GM19467 (cell line): ENCODE measurements around the gene PLXNB2.

Experiments used
- ATAC-seq: cut with Tn5 transposase; IDR thresholded peaks from one replicate; pipeline ENCODE4 v1.9.1; 2021; ENCODE audit warnings: mild to moderate bottlenecking, moderate library complexity; ENCODE audit not compliant: unreplicated experiment

The PLXNB2 gene

DNA sequence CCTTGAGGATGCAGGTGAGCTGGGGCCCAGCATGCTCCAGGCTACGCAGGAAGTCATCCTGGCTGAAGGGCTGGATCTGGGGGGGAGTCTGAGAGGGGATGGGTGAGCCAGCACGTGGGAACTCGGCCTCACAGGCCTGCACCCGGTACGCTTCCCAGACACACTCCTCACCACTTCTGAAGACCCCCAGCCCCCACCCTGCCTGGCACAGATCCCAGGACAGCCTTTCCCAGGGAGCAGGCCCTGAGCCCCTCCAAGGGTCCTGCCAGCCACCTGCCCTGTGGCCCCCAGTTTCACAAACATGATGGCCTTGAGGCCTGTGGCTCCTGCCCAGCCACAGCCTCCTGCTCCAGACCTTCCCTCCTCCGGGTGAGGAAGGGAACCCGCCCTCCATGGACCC, 5.6 kb upstream of the PLXNB2 start:
- no peak for ATAC-seq

DNA sequence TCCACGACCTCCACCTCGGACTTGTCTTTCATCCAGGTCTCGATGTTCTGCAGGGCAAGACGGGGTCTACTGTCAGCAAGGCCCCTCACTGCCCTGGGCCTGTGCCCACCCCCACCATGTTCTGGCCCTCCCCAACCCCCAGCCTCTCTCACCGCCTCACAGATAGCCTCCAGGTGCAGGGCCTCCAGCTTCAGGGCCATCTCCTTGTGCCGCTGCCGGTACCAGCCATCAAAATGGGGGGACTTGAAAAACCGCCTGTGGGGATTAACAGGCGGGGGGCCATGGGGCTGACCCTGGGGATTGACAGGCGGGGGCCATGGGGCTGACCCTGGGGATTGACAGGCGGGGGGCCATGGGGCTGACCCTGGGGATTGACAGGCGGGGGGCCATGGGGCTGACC, 4.9 kb upstream of the PLXNB2 start:
- ATAC-seq = no peak

DNA sequence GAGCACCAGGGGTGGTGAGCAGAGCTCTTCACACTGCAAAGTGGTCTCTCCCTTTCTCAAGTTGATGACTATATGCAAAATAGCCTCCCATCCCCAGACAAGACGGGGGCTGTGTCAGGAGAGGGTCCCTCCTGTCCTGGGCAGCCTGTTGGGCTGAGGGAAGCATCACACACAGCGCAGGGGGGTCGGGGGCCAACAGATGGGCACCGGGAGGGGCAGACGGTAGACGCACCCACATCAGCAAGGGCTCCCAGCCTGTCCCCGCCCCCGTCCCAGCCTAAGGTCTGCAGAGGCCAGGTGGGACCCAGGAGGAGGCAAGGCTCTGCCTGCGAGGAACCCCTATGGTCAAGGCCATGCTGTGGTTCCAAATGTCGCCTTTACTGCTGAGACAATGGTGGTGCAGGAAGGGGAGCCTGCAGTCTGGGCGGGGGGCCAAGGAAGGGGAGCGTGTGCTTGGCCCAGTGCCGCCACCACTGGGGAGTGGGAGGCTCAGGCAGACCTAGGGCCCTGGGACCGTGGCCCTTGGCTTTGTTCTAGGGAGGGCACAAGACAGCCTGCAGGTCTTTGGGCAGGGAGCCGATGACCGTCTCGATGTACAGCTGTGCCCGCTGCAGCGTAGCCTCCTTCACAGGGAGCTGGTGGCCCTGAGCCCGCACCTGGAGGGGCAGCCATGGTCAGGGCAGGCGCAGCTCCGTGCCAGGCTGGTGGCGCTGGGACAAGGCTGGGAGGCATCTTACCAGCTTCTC, 4.3 kb upstream of the PLXNB2 start:
- ATAC-seq = no peak

DNA sequence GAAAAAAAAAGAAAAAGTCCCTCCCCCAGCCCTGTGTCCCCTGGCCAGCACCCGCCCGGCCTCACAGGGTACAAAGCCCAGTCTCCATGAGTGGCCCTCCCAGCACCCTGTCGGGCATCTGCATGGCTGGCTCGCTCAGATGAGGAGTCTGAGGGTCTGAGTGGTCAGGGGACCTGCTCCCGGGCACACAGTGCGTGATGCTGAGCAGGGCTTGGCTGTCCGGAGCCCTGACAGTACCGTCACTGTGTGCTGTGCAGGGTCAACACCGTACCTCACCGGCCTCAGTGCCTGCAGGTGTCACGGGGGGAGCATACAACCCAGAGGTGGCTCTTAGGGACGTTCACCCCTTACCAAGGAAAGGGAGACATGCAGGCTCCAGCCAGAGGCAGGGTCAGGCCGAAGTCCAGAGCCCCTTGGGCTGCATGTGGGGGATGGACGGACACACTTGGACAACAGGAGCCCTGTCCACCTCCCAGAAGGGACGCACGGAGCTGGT, 3.6 kb upstream of the PLXNB2 start:
- ATAC-seq = no peak

DNA sequence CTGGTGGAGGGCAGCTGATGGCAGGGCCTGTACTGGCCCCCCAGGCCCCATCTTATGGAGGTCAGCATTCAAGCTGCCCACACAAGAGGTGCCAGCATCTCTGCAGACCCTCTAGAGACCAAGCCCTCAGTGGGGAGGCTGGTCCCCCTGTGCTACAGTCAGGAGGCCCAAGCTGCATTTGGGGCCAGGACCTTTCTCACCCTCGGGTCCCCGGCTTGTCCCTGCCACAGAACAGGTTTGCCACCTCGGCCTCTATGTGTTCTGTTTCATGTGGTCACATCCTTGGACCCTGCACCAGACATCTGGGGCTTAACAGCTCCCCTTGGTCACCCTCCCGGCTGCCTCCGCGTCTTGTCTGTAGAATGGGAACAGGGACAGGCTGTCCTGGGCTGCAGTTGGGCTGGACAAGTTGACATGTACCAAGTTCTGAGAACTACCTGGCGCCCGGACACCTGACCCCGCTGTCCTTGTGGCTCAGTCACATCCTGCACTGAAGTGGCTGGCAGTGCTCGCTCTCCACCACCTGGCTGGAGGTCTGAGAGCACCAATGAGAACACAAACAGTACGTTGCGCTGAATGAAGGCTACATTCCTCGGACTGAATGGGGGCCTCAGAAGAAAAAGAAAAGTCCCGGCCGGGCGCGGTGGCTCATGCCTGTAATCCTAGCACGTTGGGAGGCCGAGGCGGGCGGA, 2.7 kb upstream of the PLXNB2 start:
- ATAC-seq = no peak

DNA sequence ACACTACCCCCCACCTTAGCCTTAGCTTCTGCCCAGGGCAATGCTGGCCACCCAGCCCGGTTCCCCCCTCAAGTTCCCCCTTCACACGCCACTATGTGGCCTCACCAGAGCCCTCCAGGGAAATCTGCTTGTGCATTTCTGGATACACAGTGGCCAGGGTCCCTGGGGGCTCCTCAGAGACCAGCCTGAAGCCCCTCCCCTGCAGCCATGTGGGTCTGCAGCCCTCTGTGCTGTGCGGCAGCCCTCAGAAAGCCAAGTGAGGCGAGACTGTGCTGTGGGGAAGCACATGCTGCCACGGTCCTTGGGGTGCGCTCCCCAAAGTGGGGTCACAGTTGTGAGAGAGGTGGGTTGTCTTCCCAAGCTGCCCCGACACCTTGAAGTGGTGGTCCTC, 2.1 kb upstream of the PLXNB2 start:
- ATAC-seq = no peak

DNA sequence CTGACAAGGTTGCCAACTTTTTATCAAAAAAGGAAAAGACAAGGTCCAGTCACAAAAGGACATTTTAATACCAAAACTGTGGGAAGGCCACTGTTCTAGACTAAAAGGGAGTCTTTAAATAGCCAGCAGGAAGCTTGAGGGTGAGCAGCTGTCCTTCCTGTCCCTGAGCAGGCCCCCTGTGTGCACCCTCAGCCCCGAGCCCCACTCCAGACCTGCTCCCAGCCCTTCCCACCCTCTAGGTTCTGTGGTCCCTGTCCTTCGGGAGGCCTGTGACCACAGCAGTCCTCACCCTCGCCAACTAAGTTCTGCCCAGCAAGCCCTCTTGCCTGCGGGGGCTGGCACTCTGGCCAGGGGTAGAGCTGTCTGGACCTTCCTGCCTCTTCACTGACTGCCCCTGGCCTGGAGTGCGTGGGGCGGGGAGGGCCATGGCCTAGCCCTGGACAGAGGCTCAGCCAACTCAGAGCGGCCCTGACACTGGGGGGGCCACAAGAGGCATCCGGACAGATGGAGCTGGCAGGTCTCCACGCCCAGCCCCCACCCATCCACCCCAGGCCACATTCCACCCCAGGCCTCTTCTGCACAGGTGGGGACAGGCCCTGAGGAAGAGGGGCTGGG, 1.6 kb upstream of the PLXNB2 start:
- ATAC-seq = no peak

DNA sequence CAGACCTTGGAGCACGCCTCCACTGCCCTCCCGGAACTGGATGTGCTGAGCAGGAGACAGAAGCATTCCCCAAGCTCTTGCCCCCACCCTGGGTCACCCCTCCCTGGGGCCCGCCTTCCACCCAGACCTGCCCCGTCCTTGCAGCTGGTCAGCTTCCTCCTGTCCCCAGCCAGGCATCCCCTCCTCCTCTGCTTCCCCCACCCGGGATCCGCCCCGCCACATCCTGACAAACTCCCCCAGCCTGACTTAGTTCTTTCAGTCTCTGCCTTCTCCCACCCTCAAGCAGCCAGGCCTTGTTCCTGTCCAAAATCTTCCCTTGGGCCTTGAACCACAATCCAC, 1.1 kb upstream of the PLXNB2 start:
- no peak for ATAC-seq

DNA sequence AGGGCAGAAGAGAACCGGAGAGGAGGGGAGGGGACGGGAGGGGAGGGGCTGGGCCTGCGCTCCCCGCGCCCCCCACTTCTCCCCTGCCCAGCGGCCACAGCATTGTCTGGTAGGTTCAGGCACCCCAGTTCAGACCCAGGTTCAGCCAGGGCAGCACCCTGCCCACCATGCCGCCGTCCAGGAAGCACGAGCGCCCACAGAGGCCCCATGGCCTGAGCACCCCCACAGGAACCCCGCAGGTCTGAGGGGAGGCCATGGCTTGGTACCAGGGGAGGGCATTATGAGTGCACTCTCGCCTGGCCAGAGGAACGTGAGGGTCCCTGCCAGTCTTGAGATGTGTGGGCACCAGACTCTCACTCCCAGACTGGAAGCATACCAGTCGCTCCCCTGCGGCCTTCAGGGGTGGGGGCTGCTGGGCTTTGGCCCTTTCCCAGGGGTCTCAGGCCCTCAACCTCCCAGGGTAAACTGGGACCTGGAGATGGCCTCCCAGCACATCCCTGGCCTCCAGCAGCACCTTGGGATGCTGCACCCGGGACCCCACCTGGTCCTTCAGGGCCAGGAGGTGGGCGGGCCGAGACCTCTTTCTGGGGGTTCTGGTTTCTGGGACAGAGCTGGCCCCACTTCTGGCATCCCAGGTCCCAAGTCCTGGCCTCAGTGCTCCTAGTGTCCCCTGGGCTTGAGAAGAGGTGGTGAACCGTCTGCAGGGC, 597 bp upstream of the PLXNB2 start:
- ATAC-seq = no peak

DNA sequence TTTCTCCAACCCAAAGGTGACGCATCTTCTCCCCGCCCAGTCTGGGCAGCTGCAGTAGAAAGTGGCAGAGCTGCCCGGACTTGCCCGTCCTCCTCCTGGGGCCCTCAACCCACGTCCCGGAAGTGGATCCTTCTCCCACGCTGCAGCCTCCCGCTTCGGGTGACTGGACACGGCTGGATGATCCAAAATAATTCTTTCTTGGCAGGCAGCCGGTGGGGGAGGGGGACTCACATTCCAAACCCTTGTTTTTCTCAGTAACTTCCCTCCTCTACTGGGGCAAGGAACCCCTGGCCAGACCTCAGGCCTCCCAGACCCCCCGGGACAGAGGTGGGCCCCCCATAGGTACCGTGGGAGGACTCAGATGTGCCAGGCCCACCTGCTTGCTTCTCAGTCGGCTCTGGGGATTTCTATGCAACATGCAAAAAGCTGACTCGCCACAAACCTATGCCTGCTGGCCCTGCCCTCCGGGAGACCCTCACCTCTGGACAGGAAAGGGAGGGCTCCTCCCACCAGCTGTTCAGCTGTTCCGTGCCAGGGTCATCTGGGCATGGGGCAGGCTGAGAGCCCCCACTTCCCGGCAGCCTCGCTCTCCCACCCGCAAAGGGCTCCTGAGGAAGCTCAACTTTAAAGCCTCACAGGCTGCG, 1.4 kb downstream of the PLXNB2 start:
- no peak for ATAC-seq

DNA sequence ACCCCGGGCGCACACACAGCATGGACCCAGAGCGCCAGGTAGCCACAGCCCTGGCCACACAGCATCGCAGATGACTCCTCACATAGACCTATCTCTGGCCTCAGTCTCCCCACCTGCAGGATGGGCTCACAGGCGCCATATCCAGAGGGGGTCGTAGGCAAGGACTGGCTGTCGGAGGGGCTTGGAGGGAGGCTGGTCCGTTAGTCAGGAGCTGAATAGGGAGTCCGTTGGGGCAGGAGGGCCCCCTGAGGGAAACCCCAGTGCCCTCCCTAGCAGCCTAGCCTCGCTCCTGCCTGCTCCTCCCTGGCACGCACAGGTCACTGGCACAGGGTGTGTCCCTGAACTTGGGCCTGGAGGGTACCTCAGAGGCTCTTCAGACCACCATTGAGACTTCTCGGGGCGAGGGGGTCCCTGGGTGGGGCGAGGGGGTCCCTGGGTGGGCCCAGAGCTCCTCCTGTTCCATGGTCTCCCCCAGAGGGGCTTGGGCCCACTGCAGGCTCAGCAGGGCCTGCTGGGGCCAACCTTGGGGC, 2.0 kb downstream of the PLXNB2 start:
- no peak for ATAC-seq

DNA sequence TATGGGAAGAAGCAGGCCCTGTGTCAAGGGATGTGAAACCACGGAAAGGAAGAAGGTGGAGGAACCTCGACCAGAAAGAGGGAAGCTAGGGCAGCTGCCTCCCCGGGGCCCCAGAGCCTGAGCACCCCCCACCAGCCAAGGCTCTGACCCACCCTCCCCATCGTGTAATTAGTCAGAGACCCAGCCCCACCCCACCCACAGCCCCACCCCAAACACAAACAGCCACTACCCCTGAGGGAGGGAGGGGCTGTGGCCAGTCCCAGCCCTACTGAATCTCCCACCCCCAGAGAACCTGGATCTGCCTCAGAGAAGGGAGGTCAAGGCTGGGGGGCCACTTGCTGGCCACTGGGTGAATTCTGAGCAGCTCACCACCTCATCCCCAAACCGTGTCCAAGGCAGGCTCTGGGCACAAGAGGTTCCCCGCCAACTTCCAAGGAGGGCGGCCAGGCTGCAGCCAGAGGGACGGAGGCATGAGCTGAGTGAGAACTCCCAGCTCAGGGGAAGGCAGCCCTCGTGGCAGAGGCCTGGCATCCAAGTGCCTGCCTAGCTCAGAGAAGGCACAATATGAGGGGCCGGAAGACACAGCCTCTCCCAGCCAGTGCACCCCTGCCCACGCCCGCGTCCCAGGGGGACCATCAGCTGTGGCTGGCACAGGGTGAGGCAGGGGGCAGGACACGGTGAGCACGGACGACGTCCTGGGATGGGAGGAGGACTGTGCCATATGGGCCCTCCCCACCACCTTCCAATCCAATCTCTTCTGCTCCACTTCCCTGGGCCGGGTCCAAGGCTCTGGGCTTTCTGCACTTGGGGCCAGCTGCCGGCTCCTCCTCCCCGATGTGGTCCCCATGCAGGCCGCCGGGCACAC, 2.7 kb downstream of the PLXNB2 start:
- ATAC-seq = no peak

DNA sequence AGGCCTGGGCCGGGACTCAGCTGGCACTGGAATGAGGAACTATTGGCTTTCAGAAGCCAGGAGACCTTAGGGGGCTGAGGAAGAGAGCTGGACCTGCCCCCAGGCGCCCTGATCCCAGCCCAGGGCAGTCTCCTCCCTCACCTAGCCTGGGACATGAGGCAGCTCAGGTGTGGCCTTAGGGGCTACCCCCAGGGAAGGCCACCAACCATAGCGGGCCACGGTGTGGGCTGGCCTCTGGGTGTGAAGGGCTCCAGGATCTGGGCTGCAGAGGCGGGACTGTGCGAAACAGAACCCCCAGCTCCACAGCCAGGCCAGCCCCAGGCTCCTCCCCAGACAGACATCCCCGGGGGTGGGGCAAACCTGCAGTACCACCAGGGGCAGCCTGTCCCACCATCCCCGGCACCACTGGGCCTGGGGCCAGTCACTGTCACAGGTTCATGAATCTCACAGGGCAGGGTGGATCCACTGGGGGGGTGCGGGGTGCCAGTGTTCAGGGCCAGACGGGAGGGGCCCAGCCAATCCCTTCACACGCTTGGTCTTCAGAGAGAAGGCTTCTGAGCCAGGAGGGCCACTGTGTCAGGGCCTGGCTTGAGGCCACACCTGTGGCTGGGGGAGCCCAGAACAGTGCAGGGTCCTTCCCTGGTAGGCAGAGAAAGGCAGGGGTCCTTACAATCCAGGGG, 3.5 kb downstream of the PLXNB2 start:
- no peak for ATAC-seq

DNA sequence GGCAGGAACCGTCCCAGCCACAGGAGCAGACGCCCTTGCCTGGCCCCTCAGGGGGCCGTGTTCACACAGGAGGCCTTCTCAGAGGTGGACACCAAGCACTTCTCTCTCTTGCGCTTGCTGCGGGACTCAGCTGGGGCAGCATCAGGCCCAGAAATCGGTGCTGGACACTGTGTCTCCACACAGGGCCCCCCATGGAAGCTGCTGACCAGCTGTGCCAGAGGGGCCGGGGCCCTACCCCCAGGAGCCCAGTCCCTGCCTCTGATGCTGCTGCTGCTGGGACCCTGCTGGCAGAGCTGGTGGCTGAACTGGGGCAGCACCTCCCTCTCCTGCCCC, 4.0 kb downstream of the PLXNB2 start:
- ATAC-seq = no peak

DNA sequence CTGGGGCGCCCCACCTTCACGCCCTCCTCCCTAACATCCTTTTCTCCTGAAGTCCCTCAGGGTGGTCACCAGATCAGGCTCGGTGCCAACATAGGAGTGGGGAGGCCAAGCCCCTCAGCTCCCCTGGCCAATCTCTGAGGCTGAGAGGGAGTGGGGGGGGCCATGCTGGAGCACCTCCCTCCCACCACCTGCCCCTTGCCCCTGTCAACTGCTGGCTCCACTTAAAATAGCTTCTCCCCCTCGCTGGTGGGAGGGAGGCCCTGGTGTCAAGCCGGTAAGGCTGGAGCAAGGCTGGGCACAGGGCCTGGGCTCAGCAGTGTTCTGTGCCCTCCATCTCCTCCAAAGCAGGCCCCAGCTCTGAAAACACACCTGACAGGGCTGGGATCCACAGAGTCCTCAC, 4.9 kb downstream of the PLXNB2 start:
- ATAC-seq = no peak

DNA sequence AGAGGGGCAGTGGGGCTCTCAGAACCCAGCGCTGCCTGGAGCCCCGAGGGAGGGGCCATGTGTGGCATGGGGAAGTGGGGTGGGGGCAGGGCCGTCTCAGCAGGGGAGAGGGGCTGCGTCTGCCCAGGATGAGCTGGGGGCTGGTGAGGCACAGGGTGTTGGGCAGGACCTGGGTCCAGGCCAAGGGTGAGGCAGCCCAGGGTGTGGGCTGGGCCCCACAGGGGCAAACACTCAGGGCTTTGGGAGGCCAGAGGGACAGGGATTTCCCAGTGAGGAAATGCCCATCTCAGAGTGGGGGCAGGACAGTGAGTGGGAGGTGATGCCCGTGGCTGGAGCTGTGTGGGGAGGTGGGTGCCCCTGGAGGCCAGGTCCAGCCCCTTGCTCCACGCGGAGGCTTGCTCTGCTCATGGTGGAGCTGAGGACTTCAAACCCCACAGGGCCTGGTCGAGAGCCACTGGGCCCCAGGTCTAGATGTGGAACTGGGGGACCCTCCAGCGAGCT, 5.4 kb downstream of the PLXNB2 start:
- ATAC-seq = no peak

DNA sequence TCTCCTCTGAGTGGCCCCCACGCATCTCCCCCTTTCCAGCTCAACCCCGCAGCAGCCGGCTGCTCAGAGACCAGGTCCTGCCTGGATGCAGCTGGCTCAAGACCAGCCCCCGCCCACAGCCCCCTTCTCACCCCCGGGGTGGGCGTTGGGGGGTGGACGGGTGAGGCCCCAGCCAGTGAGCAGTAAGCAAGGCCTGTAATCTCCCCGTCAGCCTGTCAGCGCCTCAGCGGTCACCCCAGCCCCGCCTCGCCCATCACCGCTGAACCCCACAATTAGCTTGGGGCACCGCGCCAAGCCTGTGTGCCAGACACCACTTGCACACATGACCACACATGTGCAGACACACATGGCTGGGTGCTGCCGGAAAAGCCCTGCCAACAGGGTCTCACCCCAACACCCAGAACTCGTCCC, 5.9 kb downstream of the PLXNB2 start:
- no peak for ATAC-seq

DNA sequence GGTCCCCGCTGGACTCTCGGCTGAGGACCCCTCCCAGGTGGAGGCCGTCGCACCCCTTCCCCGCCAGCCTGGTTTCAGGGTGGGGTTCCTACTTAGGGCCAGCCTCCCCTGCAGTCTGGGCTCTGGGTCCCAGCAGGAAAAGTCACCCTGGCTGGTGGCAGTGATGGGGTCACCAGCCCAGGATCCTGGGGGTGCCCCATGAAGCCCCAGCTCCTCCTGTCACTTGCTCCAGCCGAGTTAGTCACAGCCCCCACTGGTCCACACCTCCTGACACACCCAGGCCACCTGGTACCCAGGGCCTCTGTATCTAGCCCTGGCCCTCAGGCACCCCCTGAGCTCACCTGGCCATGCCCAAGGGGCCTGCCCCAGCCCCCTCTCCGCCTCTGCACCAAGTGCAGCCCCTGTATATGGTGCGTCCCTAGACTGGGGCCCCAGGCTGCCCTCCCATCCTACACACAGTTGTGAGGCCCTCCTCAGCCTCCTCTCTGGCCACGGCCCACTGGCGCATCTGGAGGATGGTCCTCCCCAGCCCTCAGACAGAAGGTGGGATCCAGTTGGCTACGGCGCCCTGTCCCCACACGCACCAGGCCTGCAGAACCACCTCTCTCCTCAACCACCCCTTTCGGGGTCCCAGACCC, 6.7 kb downstream of the PLXNB2 start:
- no peak for ATAC-seq
